Smooth muscle cell (in vitro differentiated cells): ENCODE data around the gene RPL31. TPM values are rescaled to one million over a fixed set of nuclear protein-coding genes. Genes with fewer than 3 reads are reported as not detected.

ENCODE experiments used
- DNase-seq: peaks from one replicate; lab custom pipeline; 2025; ENCODE audit not compliant: unreplicated experiment; lab: John Stamatoyannopoulos, UW
- H2AFZ ChIP-seq: fragments of 200-600 bp; sonication (generic); 2 replicates; pipeline ENCODE4 v1.6.0; 2016; ENCODE audit warnings: antibody characterized with exemption, low read depth, mild to moderate bottlenecking
- H3F3A ChIP-seq: fragments of 200-600 bp; sonication (generic); 2 replicates; pipeline ENCODE4 v1.6.0; 2017; ENCODE audit warnings: antibody characterized with exemption, low read depth
- H3K27ac ChIP-seq: fragments of 200-600 bp; sonication (generic); 2 replicates; pipeline ENCODE4 v1.5.1; 2016; ENCODE audit warnings: low read depth, mild to moderate bottlenecking
- H3K27me3 ChIP-seq: fragments of 200-600 bp; sonication (generic); 2 replicates; pipeline ENCODE4 v1.6.1; 2016; ENCODE audit warnings: low read depth, mild to moderate bottlenecking
- H3K36me3 ChIP-seq: fragments of 200-600 bp; sonication (generic); 2 replicates; pipeline ENCODE4 v1.5.1; 2016; ENCODE audit warnings: low read depth
- H3K4me1 ChIP-seq: fragments of 200-600 bp; sonication (generic); 2 replicates; pipeline ENCODE4 v1.5.1; 2016; ENCODE audit warnings: low read depth
- H3K4me2 ChIP-seq: fragments of 200-600 bp; sonication (generic); 2 replicates; pipeline ENCODE4 v1.6.0; 2016; ENCODE audit warnings: mild to moderate bottlenecking
- H3K4me3 ChIP-seq: fragments of 200-600 bp; sonication (generic); 2 replicates; pipeline ENCODE4 v1.5.1; 2016; ENCODE audit warnings: mild to moderate bottlenecking
- H3K79me2 ChIP-seq: fragments of 200-600 bp; sonication (generic); 2 replicates; pipeline ENCODE4 v1.6.0; 2016; ENCODE audit warnings: low read depth, mild to moderate bottlenecking
- H3K9ac ChIP-seq: fragments of 200-600 bp; sonication (generic); 2 replicates; pipeline ENCODE4 v1.6.0; 2016; ENCODE audit warnings: low read depth
- H3K9me3 ChIP-seq: fragments of 200-600 bp; sonication (generic); replicated peaks from 2 replicates; pipeline ENCODE4 v1.5.1; 2016; ENCODE audit warnings: low read depth
- H4K20me1 ChIP-seq: fragments of 200-600 bp; sonication (generic); 2 replicates; pipeline ENCODE4 v1.6.0; 2016; ENCODE audit warnings: low read depth
- WGBS: methylation state at CpG from one replicate; pipeline ENCODE4 v1.1.7; 2016; ENCODE audit warnings: low lambda C conversion rate; 5-methylcytosine and 5-hydroxymethylcytosine counted together
- polyA plus RNA-seq: library from polyadenylated mRNA; unstranded; fragments of >200 nt; fragmentation: Nextera tagmentation; extraction: Ambion mirVana; gene quantifications from 2 replicates; pipeline ENCODE4 v1.2.1, GENCODE V29; 2016
- total RNA-seq: library from RNA; depleted of rRNA; stranded (reverse); fragments of >200 nt; gene quantifications from 2 replicates; pipeline ENCODE4 v1.2.3, GENCODE V29; 2014
- TF ChIP-seq, protein P1 (sequence below): fragments of 200-600 bp; sonication (generic); IDR thresholded peaks from 2 replicates; pipeline ENCODE4 v1.5.1; 2017; ENCODE audit warnings: borderline replicate concordance, mild to moderate bottlenecking, antibody characterized with exemption; ENCODE audit not compliant: insufficient read depth, poor library complexity, severe bottlenecking

The RPL31 gene
- total and polyA plus RNA-seq, 2 experiments from 2014 or later: 1,320 to 1,508 TPM

DNA sequence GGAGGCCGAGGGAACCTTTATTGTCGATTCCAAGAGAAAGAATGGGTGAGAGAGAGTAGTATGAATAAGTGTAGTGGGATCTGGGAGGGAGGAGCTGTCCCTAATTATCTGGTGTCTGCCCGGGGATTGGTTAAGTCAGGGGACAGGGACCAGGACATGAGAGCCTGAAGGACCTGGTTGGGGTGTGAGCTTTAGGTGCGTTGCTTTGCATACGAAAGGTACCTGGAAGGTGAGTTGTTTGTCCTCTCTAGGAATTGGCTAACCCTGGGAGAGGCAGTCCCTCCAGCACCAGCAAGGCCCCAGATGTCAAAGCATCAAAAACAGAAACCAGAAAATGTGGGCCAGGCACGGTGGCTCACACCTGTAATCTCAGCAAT lies 48.1 kb upstream of the RPL31 start:
- Histone ChIP-seq H3K4me2 (no peak overlapping the region), H3K27ac (no peak overlapping the region), H3K36me3 (no peaks in the 10 kb centered on the region), H3K27me3 (no peaks in the 10 kb centered on the region), H2AFZ (no peak overlapping the region), H3F3A (no peaks in the 10 kb centered on the region), H3K79me2 (no peaks in the 10 kb centered on the region), H4K20me1 (no peaks in the 10 kb centered on the region), H3K9me3 (no peaks in the 10 kb centered on the region), H3K4me1 (peaks cover 4% of the 10 kb centered on the region), H3K9ac (no peak overlapping the region), H3K4me3 (no peak overlapping the region)
- TF ChIP-seq, protein P1, sequence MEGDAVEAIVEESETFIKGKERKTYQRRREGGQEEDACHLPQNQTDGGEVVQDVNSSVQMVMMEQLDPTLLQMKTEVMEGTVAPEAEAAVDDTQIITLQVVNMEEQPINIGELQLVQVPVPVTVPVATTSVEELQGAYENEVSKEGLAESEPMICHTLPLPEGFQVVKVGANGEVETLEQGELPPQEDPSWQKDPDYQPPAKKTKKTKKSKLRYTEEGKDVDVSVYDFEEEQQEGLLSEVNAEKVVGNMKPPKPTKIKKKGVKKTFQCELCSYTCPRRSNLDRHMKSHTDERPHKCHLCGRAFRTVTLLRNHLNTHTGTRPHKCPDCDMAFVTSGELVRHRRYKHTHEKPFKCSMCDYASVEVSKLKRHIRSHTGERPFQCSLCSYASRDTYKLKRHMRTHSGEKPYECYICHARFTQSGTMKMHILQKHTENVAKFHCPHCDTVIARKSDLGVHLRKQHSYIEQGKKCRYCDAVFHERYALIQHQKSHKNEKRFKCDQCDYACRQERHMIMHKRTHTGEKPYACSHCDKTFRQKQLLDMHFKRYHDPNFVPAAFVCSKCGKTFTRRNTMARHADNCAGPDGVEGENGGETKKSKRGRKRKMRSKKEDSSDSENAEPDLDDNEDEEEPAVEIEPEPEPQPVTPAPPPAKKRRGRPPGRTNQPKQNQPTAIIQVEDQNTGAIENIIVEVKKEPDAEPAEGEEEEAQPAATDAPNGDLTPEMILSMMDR: no peak
- WGBS: 91% methylated on average over 6 of the region's 6 CpGs
- no peak for DNase-seq

GRCh38 chr2:100955226-100955625 lies 46.9 kb upstream of the RPL31 start:
- Histone ChIP-seq H4K20me1 (no peaks in the 10 kb centered on the region), H3K9ac (no peak overlapping the region), H3F3A (no peaks in the 10 kb centered on the region), H3K79me2 (no peaks in the 10 kb centered on the region), H3K27ac (no peak overlapping the region), H3K4me3 (no peak overlapping the region), H3K27me3 (no peaks in the 10 kb centered on the region), H3K4me2 (no peak overlapping the region), H3K36me3 (no peaks in the 10 kb centered on the region), H2AFZ (no peak overlapping the region), H3K9me3 (no peaks in the 10 kb centered on the region), H3K4me1 (no peaks in the 10 kb centered on the region)
- WGBS: 97% methylated on average over 4 of the region's 4 CpGs
- TF ChIP-seq, protein P1: no peak
- DNase-seq: no peak

GRCh38 chr2:100956081-100956480 lies 46.0 kb upstream of the RPL31 start:
- WGBS: 99% methylated on average over 5 of the region's 5 CpGs

More at GRCh38 chr2:100956081-100956480, 46.0 kb upstream of the RPL31 start:
- Histone ChIP-seq H3K4me2 (no peak overlapping the region), H3K27me3 (no peaks in the 10 kb centered on the region), H4K20me1 (no peaks in the 10 kb centered on the region), H3F3A (no peaks in the 10 kb centered on the region), H3K4me3 (no peak overlapping the region), H3K9ac (no peak overlapping the region), H2AFZ (no peak overlapping the region), H3K9me3 (no peaks in the 10 kb centered on the region), H3K36me3 (no peaks in the 10 kb centered on the region), H3K4me1 (no peaks in the 10 kb centered on the region), H3K27ac (no peak overlapping the region), H3K79me2 (no peaks in the 10 kb centered on the region)
- TF ChIP-seq, protein P1: no peak
- DNase-seq: no peak
